Stimulated activated CD8-positive, alpha-beta memory T cell treated with anti-CD3 and anti-CD28 coated beads, Interleukin-7, amount 100 ng/mL, for 48 hours (primary cell): Measurements from ENCODE around the gene TSPAN9.

ENCODE experiments used
- DNase-seq, 2 donors: peaks; one replicate each; pipeline ENCODE4 v3.0.0-alpha.2; 2020; ENCODE audit warnings: low read depth in 1 of 2; ENCODE audit errors: extremely low read depth in 1 of 2

TSPAN9 gene

GRCh38 chr12:3308063-3308462 is 230.9 kb downstream of the TSPAN9 start:
- no peak for DNase-seq

GRCh38 chr12:3308609-3309008 is 231.4 kb downstream of the TSPAN9 start:
- no peak for DNase-seq

- no peak for DNase-seq
Measured at GRCh38 chr12:3309805-3310204, 232.6 kb downstream of the TSPAN9 start.

GRCh38 chr12:3310271-3311026 is 233.3 kb downstream of the TSPAN9 start:
- no peak for DNase-seq

GRCh38 chr12:3311027-3311402 is 233.8 kb downstream of the TSPAN9 start:
- DNase-seq = no peak

GRCh38 chr12:3311491-3312103 is 234.4 kb downstream of the TSPAN9 start:
- no peak for DNase-seq

- no peak for DNase-seq
Measured at GRCh38 chr12:3313066-3313465, 235.9 kb downstream of the TSPAN9 start.

- no peak for DNase-seq
Measured at GRCh38 chr12:3313675-3314663, 236.8 kb downstream of the TSPAN9 start.

GRCh38 chr12:3315201-3315661 is 238.1 kb downstream of the TSPAN9 start:
- DNase-seq = no peak

GRCh38 chr12:3316776-3317480 is 239.7 kb downstream of the TSPAN9 start:
- no peak for DNase-seq

- DNase-seq = no peak
Measured at GRCh38 chr12:3317481-3317815, 240.3 kb downstream of the TSPAN9 start.

- no peak for DNase-seq
Measured at GRCh38 chr12:3317841-3318501, 240.8 kb downstream of the TSPAN9 start.

- DNase-seq = no peak
Measured at GRCh38 chr12:3319723-3320492, 242.7 kb downstream of the TSPAN9 start.

- DNase-seq = no peak
Measured at GRCh38 chr12:3320881-3321509, 243.8 kb downstream of the TSPAN9 start.

- no peak for DNase-seq
Measured at GRCh38 chr12:3321881-3322280, 244.7 kb downstream of the TSPAN9 start.

GRCh38 chr12:3323002-3323685 is 246.0 kb downstream of the TSPAN9 start:
- DNase-seq = no peak

GRCh38 chr12:3325736-3326135 is 248.6 kb downstream of the TSPAN9 start:
- DNase-seq = no peak

- no peak for DNase-seq
Measured at GRCh38 chr12:3326156-3326849, 249.1 kb downstream of the TSPAN9 start.
